Measurements from ENCODE around the gene PRKCI. TPM values are rescaled to one million over a fixed set of nuclear protein-coding genes. Genes with fewer than 3 reads are reported as not detected.

Gene PRKCI
- total RNA-seq, 1 experiment from 2014 or later, result 43.7 TPM

- CTCF ChIA-PET, result interaction anchor here (0.7 kb wide), 1 partner anchor 17 kb away, joined by 9 read pairs; no protein-coding TSS in a partner anchor
- Histone ChIP-seq H3K27ac (ENCODE audit: low read length) (no peak overlapping the region), H3K27me3 (ENCODE audit: control insufficient read depth, insufficient read depth, low read length) (peaks cover 10% of the 10 kb centered on the region; the same call in 1 of the 2 replicates), H3K4me3 (ENCODE audit: low read depth in 2 of 2, low read length in 2 of 2) (no peak overlapping the region), H3K9me3 (ENCODE audit: control insufficient read depth, insufficient read depth, low read depth, low read length) (no peaks in the 10 kb centered on the region), H3K36me3 (ENCODE audit: control insufficient read depth, insufficient read depth, low read length) (no peaks in the 10 kb centered on the region), H3K4me1 (ENCODE audit: control insufficient read depth, insufficient read depth, low read length) (no peaks in the 10 kb centered on the region)
- ATAC-seq, result no peak
- TF ChIP-seq POLR2AphosphoS5 (IDR thresholded peaks at IDR 0.05; ENCODE audit: low read depth, low read length) (no peak), CTCF (IDR thresholded peaks at IDR 0.05) (no peak)
- in situ Hi-C loops (cut with HindIII; ENCODE audit: low pct_unique_long_range_greater_than_20kb, low sequenced_read_pairs), result no loop called here
- POLR2A ChIA-PET, result interaction anchor here (0.5 kb wide), 1 partner anchor 24 kb away, joined by 15 read pairs; no protein-coding TSS in a partner anchor
- intact Hi-C loops (cut with micrococcal nuclease; ENCODE audit: unreplicated experiment), result no loop called here
- DNase-seq (ENCODE audit: low read depth, low spot score), result no peak
- BruUV-seq (replicated peaks), result no TSS peak
Measured at GRCh38 chr3:170204023-170204472, 18.2 kb upstream of the PRKCI start.

GRCh38 chr3:170204509-170204908 lies 17.7 kb upstream of the PRKCI start:
- no peak for TF ChIP-seq CTCF (IDR thresholded peaks at IDR 0.05)
- no peak for TF ChIP-seq REST (IDR thresholded peaks at IDR 0.05; ENCODE audit: insufficient read depth in 1 of 2, low read depth in 2 of 2, low read length in 1 of 2)
- TF ChIP-seq TCF7L2 (IDR thresholded peaks at IDR 0.05; ENCODE audit: low read depth, low read length), result no peak
- TF ChIP-seq POLR2AphosphoS5 (IDR thresholded peaks at IDR 0.05; ENCODE audit: low read depth, low read length), result no peak
- TF ChIP-seq SIN3A (IDR thresholded peaks at IDR 0.05; ENCODE audit: borderline replicate concordance, insufficient read depth, low read depth, low read length), result no peak
- Histone ChIP-seq H3K36me3 (ENCODE audit: control insufficient read depth, insufficient read depth, low read length) (no peaks in the 10 kb centered on the region), H3K4me3 (ENCODE audit: low read depth in 2 of 2, low read length in 2 of 2) (no peak overlapping the region), H3K9me3 (ENCODE audit: control insufficient read depth, insufficient read depth, low read depth, low read length) (no peaks in the 10 kb centered on the region), H3K27ac (ENCODE audit: low read length) (no peak overlapping the region), H3K27me3 (ENCODE audit: control insufficient read depth, insufficient read depth, low read length) (peaks cover 5% of the 10 kb centered on the region; the same call in 1 of the 2 replicates), H3K4me1 (ENCODE audit: control insufficient read depth, insufficient read depth, low read length) (no peaks in the 10 kb centered on the region)
- no TSS peak for BruUV-seq (replicated peaks)
- DNase-seq (ENCODE audit: low read depth, low spot score), result no peak
- in situ Hi-C loops (cut with HindIII; ENCODE audit: low pct_unique_long_range_greater_than_20kb, low sequenced_read_pairs) (no loop called here), intact Hi-C loops (cut with micrococcal nuclease; ENCODE audit: unreplicated experiment) (no loop called here)
- ChIA-PET POLR2A (no interaction called here), CTCF (interaction anchor here (0.7 kb wide), 1 partner anchor 17 kb away, joined by 9 read pairs; no protein-coding TSS in a partner anchor)
- ATAC-seq, result no peak
